ENCODE measurements around the gene SPRING1. TPM values are rescaled to one million over a fixed set of nuclear protein-coding genes. Genes with fewer than 3 reads are reported as not detected.

SPRING1 gene
- total RNA-seq, 2 experiments from 2014 or later = 7.6 to 7.8 TPM

DNA sequence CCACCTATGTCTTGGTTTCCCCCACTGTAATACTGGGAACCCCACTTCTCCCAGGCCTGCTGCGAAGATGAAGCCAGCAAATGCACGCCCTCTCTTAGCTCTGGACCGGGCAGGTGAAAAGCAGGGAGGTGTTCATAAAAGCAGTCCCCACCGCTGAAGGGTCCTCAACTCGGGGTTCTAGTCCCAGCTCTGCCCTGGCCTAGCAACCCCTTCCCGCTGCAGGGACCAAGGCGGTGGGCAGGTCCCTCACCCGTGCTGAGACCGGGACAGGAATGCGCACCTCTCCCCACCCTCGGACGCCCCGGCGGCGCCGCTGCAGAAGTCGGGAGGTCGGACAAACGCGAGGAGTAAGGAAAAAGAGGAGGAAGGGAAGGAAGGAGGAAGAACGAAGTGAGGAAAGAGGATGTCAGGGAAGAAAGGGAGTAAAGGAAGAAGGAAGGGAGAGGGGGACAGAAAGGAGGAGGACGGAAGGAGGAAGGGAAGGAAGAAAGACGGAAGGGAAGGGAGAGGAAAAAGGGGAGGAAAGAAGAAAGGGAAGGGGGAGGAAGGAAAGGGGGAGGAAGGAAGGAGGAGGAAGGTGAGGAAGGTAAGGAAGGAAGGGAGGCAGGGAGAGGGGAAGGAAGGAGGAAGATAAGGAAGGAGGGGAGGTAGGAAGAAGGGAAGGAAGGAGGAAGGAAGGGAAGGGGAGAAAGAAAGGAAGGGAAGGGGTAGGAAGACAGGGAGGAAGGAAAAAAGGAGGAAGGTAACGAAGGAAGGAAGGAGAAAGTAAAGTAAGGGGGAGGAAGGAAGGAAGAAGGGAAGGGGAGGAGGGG lies 701 bp downstream of the SPRING1 start:
- peaks cover 39% of the 10 kb centered on the region for H3K4me1 Mint-ChIP-seq (ENCODE audit: low read depth)
- TF ChIP-seq, protein P1, sequence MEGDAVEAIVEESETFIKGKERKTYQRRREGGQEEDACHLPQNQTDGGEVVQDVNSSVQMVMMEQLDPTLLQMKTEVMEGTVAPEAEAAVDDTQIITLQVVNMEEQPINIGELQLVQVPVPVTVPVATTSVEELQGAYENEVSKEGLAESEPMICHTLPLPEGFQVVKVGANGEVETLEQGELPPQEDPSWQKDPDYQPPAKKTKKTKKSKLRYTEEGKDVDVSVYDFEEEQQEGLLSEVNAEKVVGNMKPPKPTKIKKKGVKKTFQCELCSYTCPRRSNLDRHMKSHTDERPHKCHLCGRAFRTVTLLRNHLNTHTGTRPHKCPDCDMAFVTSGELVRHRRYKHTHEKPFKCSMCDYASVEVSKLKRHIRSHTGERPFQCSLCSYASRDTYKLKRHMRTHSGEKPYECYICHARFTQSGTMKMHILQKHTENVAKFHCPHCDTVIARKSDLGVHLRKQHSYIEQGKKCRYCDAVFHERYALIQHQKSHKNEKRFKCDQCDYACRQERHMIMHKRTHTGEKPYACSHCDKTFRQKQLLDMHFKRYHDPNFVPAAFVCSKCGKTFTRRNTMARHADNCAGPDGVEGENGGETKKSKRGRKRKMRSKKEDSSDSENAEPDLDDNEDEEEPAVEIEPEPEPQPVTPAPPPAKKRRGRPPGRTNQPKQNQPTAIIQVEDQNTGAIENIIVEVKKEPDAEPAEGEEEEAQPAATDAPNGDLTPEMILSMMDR (IDR thresholded peaks at IDR 0.05) = no peak
- peak overlapping the region in 1 of 2 donors; percentile 39 for H3K27ac ChIP-seq (ENCODE audit: low read depth in 1 of 2, low read length in 2 of 2)

DNA sequence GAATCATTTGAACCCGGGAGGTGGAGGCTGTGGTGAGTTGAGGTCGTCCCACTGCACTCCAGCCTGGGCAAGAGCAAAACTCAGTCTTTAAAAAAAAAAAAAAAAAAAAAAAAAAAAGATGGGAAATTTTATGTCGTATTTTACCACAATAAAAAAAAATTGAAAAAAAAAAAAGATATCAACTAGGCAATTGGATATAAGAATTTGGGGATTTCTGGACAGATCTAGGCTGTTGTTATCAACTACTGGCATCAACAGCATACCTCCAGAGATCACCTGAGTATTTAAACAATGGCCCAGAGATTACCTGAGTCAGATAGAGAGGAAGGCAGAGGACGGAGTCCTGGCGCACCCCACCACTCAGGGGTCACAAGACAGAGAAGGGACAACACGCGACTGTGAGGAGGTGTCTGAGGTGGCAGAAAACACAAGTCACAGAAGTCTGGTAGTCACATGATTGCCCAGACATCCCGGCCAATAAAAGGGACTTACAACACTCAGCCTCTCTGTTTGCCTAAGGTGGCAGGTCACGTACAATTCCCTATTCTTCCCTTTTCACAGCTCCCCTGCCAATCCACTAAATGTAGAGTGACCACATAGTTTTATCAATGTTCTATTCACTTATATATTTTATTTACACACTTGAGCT lies 1.8 kb downstream of the SPRING1 start:
- Mint-ChIP-seq H3K4me3 (peak overlapping the region; percentile 89), H3K4me1 (ENCODE audit: low read depth) (peaks cover 43% of the 10 kb centered on the region), H3K9me3 (no peaks in the 10 kb centered on the region), H3K27ac (peak overlapping the region; percentile 73), H3K36me3 (ENCODE audit: low read depth) (peaks cover 41% of the 10 kb centered on the region), H3K27me3 (no peaks in the 10 kb centered on the region)
- DNase-seq (peak in 2 of 14 experiments; percentile 9 to 21), ATAC-seq (ENCODE audit: poor library complexity) (no peak)
- no peaks in the 10 kb centered on the region for H3K27me3 ChIP-seq (ENCODE audit: control insufficient read depth in 1 of 2, insufficient read depth in 2 of 2, low read length in 2 of 2)
- H3K9me3 ChIP-seq (ENCODE audit: control insufficient read depth in 1 of 2, insufficient read depth in 1 of 2, low read length in 2 of 2) = no peaks in the 10 kb centered on the region
- H3K36me3 ChIP-seq (ENCODE audit: insufficient read depth, low read length) = peaks cover 23% of the 10 kb centered on the region
- peaks cover 30% of the 10 kb centered on the region for H3K4me1 ChIP-seq (ENCODE audit: insufficient read depth, low read length)
- H3K27ac ChIP-seq (ENCODE audit: low read depth in 1 of 2, low read length in 2 of 2) = no peak overlapping the region
- ChIA-PET CTCF (no interaction called here), POLR2A (no interaction called here)
- intact Hi-C loops (cut with DNase I, micrococcal nuclease) = loop anchor here (5.0 to 10.0 kb wide), 4 partner anchors 186 to 1636 kb away; partner anchors contain the start of genes MED13L (in 1 of the 2), RFC5 (in 1 of the 2) and TAOK3 (in 1 of the 2)
- TF ChIP-seq, protein P1 (IDR thresholded peaks at IDR 0.05) = no peak
- H3K4me3 ChIP-seq (ENCODE audit: low read length) = peak overlapping the region; percentile 87

More for the DNA sequence above, 701 bp downstream of the SPRING1 start:
- no peaks in the 10 kb centered on the region for H3K27me3 ChIP-seq (ENCODE audit: control insufficient read depth in 1 of 2, insufficient read depth in 2 of 2, low read length in 2 of 2)
- DNase-seq = peak in 3 of 14 experiments; percentile 12 to 35 (median 15)
- ATAC-seq (ENCODE audit: poor library complexity) = no peak
- Mint-ChIP-seq H3K9me3 (no peaks in the 10 kb centered on the region), H3K27ac (peak overlapping the region; percentile 73), H3K4me3 (peak overlapping the region; percentile 89), H3K36me3 (ENCODE audit: low read depth) (peaks cover 36% of the 10 kb centered on the region), H3K27me3 (no peaks in the 10 kb centered on the region)
- H3K4me1 ChIP-seq (ENCODE audit: insufficient read depth, low read length) = peaks cover 27% of the 10 kb centered on the region
- intact Hi-C loops (cut with DNase I, micrococcal nuclease) = loop anchor here (5.0 to 10.0 kb wide), 4 partner anchors 185 to 1635 kb away; partner anchors contain the start of genes MED13L (in 1 of the 2), RFC5 (in 1 of the 2) and TAOK3 (in 1 of the 2)
- peaks cover 18% of the 10 kb centered on the region for H3K36me3 ChIP-seq (ENCODE audit: insufficient read depth, low read length)
- H3K4me3 ChIP-seq (ENCODE audit: low read length) = peak overlapping the region; percentile 87
- POLR2A ChIA-PET = interaction anchor here (1.0 kb wide), 1 partner anchor 24 kb away, joined by 4 read pairs; no protein-coding TSS in a partner anchor
- CTCF ChIA-PET = interaction anchor here (1.0 kb wide), 1 partner anchor 10 kb away, joined by 3 read pairs; no protein-coding TSS in a partner anchor
- no peaks in the 10 kb centered on the region for H3K9me3 ChIP-seq (ENCODE audit: control insufficient read depth in 1 of 2, insufficient read depth in 1 of 2, low read length in 2 of 2)

DNA sequence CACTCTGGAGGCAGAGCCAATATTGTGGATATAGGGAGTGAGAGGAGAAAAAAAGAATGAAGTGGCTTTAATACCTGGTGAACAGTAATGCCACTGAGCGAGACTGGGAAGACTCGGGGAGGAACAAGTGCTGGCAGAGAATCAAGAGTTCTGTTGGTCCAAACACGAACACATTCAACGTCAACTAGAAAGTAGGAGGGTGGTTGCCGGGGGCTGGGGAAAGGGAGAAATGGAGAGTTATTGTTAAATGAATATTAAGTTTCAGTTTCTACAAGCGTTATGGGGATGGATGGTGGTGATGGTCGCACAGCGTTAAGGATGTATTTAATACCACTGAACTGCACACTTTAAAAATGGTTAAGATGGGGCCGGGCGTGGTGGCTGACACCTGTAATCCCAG lies 2.8 kb downstream of the SPRING1 start:
- no peak overlapping the region for H3K27ac ChIP-seq (ENCODE audit: low read depth in 1 of 2, low read length in 2 of 2)
- POLR2A ChIA-PET = no interaction called here
- CTCF ChIA-PET = no interaction called here
- H3K4me1 ChIP-seq (ENCODE audit: insufficient read depth, low read length) = peaks cover 31% of the 10 kb centered on the region
- H3K9me3 ChIP-seq (ENCODE audit: control insufficient read depth in 1 of 2, insufficient read depth in 1 of 2, low read length in 2 of 2) = no peaks in the 10 kb centered on the region
- intact Hi-C loops (cut with DNase I, micrococcal nuclease) = loop anchor here (5.0 to 10.0 kb wide), 4 partner anchors 187 to 1637 kb away; partner anchors contain the start of genes MED13L (in 1 of the 2), RFC5 (in 1 of the 2) and TAOK3 (in 1 of the 2)
- TF ChIP-seq, protein P1 (IDR thresholded peaks at IDR 0.05) = no peak
- ATAC-seq (ENCODE audit: poor library complexity) = no peak
- peaks cover 43% of the 10 kb centered on the region for H3K4me1 Mint-ChIP-seq (ENCODE audit: low read depth)
- H3K4me3 ChIP-seq (ENCODE audit: low read length) = no peak overlapping the region
- no peaks in the 10 kb centered on the region for H3K27me3 ChIP-seq (ENCODE audit: control insufficient read depth in 1 of 2, insufficient read depth in 2 of 2, low read length in 2 of 2)
- peak overlapping the region; percentile 75 for H3K4me3 Mint-ChIP-seq
- no peak for DNase-seq
- H3K9me3 Mint-ChIP-seq = no peaks in the 10 kb centered on the region
- H3K27me3 Mint-ChIP-seq = no peaks in the 10 kb centered on the region
- peak overlapping the region; percentile 18 for H3K27ac Mint-ChIP-seq
- peaks cover 27% of the 10 kb centered on the region for H3K36me3 ChIP-seq (ENCODE audit: insufficient read depth, low read length)
- peaks cover 41% of the 10 kb centered on the region for H3K36me3 Mint-ChIP-seq (ENCODE audit: low read depth)

Measured in CD4-positive, alpha-beta T cell (primary cell).